Right atrium auricular region (tissue), 2 donors: ENCODE data around the gene P4HTM. TPM values are rescaled to one million over a fixed set of nuclear protein-coding genes. Genes with fewer than 3 reads are reported as not detected.

ENCODE experiments used
- DNase-seq: peaks from one replicate; pipeline ENCODE4 v3.0.0-alpha.2; 2019; ENCODE audit warnings: low spot score
- H3K27ac ChIP-seq, 2 donors: fragments of 200-600 bp; sonication (generic); 1 replicate in 1 of 2; 2 replicates in 1 of 2; pipeline ENCODE4 v1.5.1; 2016 to 2019
- H3K27me3 ChIP-seq, 2 donors: fragments of 200-600 bp; sonication (generic); one replicate each; pipeline versions ENCODE4 v1.5.1 to v1.6.0; 2017 to 2019
- H3K36me3 ChIP-seq: fragments of 200-600 bp; sonication (generic); one replicate; pipeline ENCODE4 v1.5.1; 2016
- H3K4me1 ChIP-seq, 2 donors: fragments of 200-600 bp; sonication (generic); one replicate each; pipeline versions ENCODE4 v1.5.1 to v1.6.0; 2017 to 2019
- H3K4me3 ChIP-seq, 2 donors: fragments of 200-600 bp; sonication (generic); 1 replicate in 1 of 2; 2 replicates in 1 of 2; pipeline ENCODE4 v1.5.1; 2017 to 2019; ENCODE audit warnings: mild to moderate bottlenecking in 1 of 2, moderate library complexity in 1 of 2
- H3K9me3 ChIP-seq, 2 donors: fragments of 200-600 bp; sonication (generic); one replicate each; pipeline ENCODE4 v1.5.1; 2019
- total RNA-seq, 2 donors: library from RNA; depleted of rRNA; stranded (reverse); fragments of >200 nt; gene quantifications; one replicate each; pipeline ENCODE4 v1.1.0, GENCODE V29; 2016
- TF ChIP-seq, protein P1 (sequence below), 2 donors: fragments of 200-600 bp; sonication (generic); IDR thresholded peaks; one replicate each; pipeline ENCODE4 v1.5.1; 2019; ENCODE audit warnings: antibody characterized with exemption in 2 of 2

Gene P4HTM, protein sequence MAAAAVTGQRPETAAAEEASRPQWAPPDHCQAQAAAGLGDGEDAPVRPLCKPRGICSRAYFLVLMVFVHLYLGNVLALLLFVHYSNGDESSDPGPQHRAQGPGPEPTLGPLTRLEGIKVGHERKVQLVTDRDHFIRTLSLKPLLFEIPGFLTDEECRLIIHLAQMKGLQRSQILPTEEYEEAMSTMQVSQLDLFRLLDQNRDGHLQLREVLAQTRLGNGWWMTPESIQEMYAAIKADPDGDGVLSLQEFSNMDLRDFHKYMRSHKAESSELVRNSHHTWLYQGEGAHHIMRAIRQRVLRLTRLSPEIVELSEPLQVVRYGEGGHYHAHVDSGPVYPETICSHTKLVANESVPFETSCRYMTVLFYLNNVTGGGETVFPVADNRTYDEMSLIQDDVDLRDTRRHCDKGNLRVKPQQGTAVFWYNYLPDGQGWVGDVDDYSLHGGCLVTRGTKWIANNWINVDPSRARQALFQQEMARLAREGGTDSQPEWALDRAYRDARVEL
- total RNA-seq = 10 to 100 TPM; 40.5 to 45.4 TPM

DNA sequence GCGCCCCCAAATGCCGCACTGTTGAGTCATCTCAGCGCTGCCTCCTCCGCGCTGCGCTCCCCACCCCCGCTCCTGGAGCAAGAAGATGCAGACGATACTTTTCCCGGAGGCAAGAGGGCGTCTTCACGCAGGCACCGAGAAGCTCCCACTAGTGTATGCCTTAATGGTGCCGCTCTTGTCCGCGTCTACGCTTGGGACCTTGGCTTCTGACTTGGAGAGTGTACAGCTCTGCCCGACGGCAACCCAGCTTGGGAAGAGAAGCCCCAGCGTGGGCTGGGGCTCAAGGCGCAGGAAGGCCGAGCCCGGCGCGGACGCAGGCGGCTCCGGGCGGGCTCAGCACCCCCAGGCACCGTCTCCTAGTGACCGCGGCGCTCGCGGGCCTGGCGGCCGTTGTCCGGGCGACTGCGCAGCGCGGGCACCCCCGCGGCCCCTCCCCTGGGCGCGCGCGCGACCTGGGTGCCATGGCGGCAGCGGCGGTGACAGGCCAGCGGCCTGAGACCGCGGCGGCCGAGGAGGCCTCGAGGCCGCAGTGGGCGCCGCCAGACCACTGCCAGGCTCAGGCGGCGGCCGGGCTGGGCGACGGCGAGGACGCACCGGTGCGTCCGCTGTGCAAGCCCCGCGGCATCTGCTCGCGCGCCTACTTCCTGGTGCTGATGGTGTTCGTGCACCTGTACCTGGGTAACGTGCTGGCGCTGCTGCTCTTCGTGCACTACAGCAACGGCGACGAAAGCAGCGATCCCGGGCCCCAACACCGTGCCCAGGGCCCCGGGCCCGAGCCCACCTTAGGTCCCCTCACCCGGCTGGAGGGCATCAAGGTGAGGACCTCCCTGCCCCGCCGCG is at the start of gene P4HTM:
P4HTM (plus strand) TSS at position 446 of the 840 bp plus-strand sequence; CDS start at position 462, 16 bp downstream.
- peaks cover 0 to 25% of the 10 kb centered on the region in 2 donors for H3K4me1 ChIP-seq
- DNase-seq = peak; percentile 97
- H3K27ac ChIP-seq = peak within 1 kb of the TSS; percentile 84 to 93
- TF ChIP-seq, protein P1, sequence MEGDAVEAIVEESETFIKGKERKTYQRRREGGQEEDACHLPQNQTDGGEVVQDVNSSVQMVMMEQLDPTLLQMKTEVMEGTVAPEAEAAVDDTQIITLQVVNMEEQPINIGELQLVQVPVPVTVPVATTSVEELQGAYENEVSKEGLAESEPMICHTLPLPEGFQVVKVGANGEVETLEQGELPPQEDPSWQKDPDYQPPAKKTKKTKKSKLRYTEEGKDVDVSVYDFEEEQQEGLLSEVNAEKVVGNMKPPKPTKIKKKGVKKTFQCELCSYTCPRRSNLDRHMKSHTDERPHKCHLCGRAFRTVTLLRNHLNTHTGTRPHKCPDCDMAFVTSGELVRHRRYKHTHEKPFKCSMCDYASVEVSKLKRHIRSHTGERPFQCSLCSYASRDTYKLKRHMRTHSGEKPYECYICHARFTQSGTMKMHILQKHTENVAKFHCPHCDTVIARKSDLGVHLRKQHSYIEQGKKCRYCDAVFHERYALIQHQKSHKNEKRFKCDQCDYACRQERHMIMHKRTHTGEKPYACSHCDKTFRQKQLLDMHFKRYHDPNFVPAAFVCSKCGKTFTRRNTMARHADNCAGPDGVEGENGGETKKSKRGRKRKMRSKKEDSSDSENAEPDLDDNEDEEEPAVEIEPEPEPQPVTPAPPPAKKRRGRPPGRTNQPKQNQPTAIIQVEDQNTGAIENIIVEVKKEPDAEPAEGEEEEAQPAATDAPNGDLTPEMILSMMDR (IDR thresholded peaks at IDR 0.05) = peak in 1 of 2 donors; percentile 59
- H3K36me3 ChIP-seq = peaks cover 17% of the 10 kb centered on the region
- H3K27me3 ChIP-seq = no peaks in the 10 kb centered on the region
- H3K4me3 ChIP-seq = peak within 1 kb of the TSS; percentile 64 to 90
- H3K9me3 ChIP-seq = no peaks in the 10 kb centered on the region

DNA sequence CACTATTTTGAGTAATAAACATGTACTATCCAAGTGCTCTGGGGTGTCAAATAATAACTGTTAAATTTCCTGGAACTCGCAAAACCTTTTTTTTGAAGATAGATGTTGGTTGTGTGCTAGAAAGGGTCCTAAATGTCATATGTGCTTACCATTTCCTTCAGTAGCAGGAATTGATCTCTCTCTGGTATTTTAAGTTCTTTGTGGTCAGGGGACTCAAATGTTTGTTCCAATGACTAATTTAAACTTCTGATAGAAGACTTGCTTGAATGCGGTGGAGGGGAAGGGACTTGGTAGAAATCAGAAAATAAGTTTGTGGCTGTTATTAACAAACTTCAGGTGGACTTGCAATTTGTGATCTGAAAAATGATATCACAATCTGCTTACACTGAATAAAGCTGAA is 44.6 kb upstream of the P4HTM start:
- TF ChIP-seq, protein P1 (IDR thresholded peaks at IDR 0.05) = no peak
- Histone ChIP-seq H3K27ac (peak overlapping the region in 1 of 2 donors; percentile 27), H3K9me3 (no peaks in the 10 kb centered on the region), H3K36me3 (no peaks in the 10 kb centered on the region), H3K27me3 (no peaks in the 10 kb centered on the region), H3K4me3 (no peak overlapping the region), H3K4me1 (peaks cover 0 to 23% of the 10 kb centered on the region in 2 donors)
- DNase-seq = no peak

DNA sequence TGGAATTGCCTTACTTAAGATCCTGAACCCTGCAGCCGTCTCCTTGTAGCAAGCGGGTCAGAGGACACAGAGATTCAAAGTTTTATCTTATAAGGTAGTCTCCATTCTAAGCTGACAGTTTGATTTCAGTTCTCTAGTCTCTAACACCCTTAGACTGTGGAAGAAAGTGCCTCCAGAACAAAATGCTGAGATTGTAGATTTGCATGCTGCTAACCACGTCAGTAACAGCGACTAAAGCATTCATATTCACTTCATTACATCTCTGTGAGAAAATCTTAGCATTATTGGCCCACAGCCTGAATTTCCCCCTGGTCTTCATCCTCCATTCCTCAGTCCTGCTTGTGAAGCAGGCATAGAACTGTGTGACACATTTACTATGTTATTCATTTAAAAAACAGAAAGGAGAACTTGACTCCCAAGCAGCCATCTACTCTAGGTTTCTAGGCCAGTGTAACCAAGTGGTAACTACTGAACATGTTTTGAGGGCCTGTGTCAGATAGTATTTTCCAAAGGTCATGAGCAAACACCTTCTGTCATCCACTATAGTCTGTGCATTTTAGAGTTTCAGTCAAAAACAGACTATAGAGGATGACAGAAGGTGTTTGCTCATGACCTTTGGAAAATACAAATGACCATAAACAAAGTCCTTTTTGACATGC is 44.0 kb upstream of the P4HTM start:
- Histone ChIP-seq H3K27ac (peak overlapping the region in 1 of 2 donors; percentile 27), H3K36me3 (no peaks in the 10 kb centered on the region), H3K9me3 (no peaks in the 10 kb centered on the region), H3K4me3 (no peak overlapping the region), H3K4me1 (peaks cover 0 to 23% of the 10 kb centered on the region in 2 donors), H3K27me3 (no peaks in the 10 kb centered on the region)
- TF ChIP-seq, protein P1 (IDR thresholded peaks at IDR 0.05) = no peak
- no peak for DNase-seq

DNA sequence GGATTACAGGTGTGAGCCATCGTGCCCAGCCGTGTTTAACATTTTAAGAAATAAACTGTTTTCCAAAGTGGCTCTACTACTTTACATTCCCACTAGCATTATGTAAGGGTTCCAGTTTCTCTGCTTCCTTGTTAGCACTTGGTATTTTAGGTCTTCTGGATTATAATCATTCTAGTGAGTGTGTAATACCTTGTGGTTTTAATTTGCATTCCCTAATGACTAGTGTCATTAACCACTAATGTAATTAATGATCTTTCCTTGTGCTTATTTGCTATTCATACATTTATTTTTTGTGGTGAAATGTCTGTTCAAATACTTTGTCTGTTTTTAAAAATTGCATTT is 40.7 kb upstream of the P4HTM start:
- H3K4me3 ChIP-seq = peak overlapping the region in 1 of 2 donors; percentile 23
- TF ChIP-seq, protein P1 (IDR thresholded peaks at IDR 0.05) = no peak
- H3K36me3 ChIP-seq = peaks cover 12% of the 10 kb centered on the region
- peak overlapping the region; percentile 73 to 75 for H3K27ac ChIP-seq
- H3K9me3 ChIP-seq = no peaks in the 10 kb centered on the region
- H3K27me3 ChIP-seq = no peaks in the 10 kb centered on the region
- peaks cover 0 to 23% of the 10 kb centered on the region in 2 donors for H3K4me1 ChIP-seq
- DNase-seq = no peak

DNA sequence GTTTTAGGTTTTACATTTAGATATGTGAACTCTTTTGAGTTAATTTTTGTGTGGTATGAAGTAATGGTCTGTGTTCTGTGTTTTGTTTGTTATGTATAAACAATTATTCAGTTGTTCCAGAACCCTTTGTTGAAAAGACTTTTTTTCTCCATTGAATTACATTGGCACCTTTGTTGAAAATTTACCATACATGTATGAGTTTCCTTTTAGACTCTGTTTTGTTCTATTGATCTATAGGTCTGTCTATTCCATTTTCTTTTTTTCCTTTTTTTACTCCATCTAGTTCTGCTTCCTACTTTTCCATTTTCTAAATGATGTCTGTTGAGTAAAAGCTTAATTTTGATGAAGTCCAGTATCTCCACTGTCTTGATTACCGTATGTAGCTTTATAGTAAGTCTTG is 40.0 kb upstream of the P4HTM start:
- Histone ChIP-seq H3K4me1 (peaks cover 0 to 17% of the 10 kb centered on the region in 2 donors), H3K36me3 (peaks cover 12% of the 10 kb centered on the region), H3K4me3 (no peak overlapping the region), H3K27me3 (no peaks in the 10 kb centered on the region), H3K9me3 (no peaks in the 10 kb centered on the region), H3K27ac (peak overlapping the region; percentile 73 to 75)
- no peak for DNase-seq
- TF ChIP-seq, protein P1 (IDR thresholded peaks at IDR 0.05) = no peak
